ENCODE measurements around the gene CAPN11.
"Not testable (repeated sequence)": the region's sequence is repeated elsewhere in the genome, so short reads cannot be mapped to it uniquely, and the experiment has no call there.

The CAPN11 gene

GRCh38 chr6:44183783-44184182 lies 25.2 kb downstream of the CAPN11 start:
- no peak for DNase-seq

- not testable (repeated sequence) for DNase-seq
Observed at GRCh38 chr6:44185356-44185755, 26.7 kb downstream of the CAPN11 start.

- no peak for DNase-seq
Observed at GRCh38 chr6:44185953-44186634, 27.5 kb downstream of the CAPN11 start.

- DNase-seq, result no peak
Observed at GRCh38 chr6:44186635-44187025, 28.0 kb downstream of the CAPN11 start.

- no peak for DNase-seq
Observed at GRCh38 chr6:44188819-44189218, 30.2 kb downstream of the CAPN11 start.

GRCh38 chr6:44189257-44189656 lies 30.6 kb downstream of the CAPN11 start:
- DNase-seq, result no peak

- DNase-seq, result no peak
Observed at GRCh38 chr6:44190715-44191114, 32.1 kb downstream of the CAPN11 start.

GRCh38 chr6:44192428-44193041 lies 33.9 kb downstream of the CAPN11 start:
- no peak for DNase-seq

GRCh38 chr6:44193307-44193910 lies 34.8 kb downstream of the CAPN11 start:
- DNase-seq, result no peak

- DNase-seq, result no peak
Observed at GRCh38 chr6:44194326-44194725, 35.7 kb downstream of the CAPN11 start.

- DNase-seq, result not testable (repeated sequence)
Observed at GRCh38 chr6:44196351-44196750, 37.7 kb downstream of the CAPN11 start.

GRCh38 chr6:44198684-44199083 lies 40.1 kb downstream of the CAPN11 start:
- no peak for DNase-seq

GRCh38 chr6:44199883-44200282 lies 41.3 kb downstream of the CAPN11 start:
- no peak for DNase-seq

GRCh38 chr6:44201200-44201599 lies 42.6 kb downstream of the CAPN11 start:
- DNase-seq, result no peak

- no peak for DNase-seq
Observed at GRCh38 chr6:44201638-44202303, 43.2 kb downstream of the CAPN11 start.

- no peak for DNase-seq
Observed at GRCh38 chr6:44202332-44202971, 43.8 kb downstream of the CAPN11 start.

- no peak for DNase-seq
Observed at GRCh38 chr6:44202972-44203750, 44.5 kb downstream of the CAPN11 start.

- DNase-seq, result no peak
Observed at GRCh38 chr6:44203955-44204354, 45.3 kb downstream of the CAPN11 start.

- DNase-seq, result no peak
Observed at GRCh38 chr6:44207966-44208365, 49.3 kb downstream of the CAPN11 start.

- DNase-seq, result no peak
Observed at GRCh38 chr6:44211284-44211683, 52.7 kb downstream of the CAPN11 start.

- no peak for DNase-seq
Observed at GRCh38 chr6:44214307-44214706, 55.7 kb downstream of the CAPN11 start.

GRCh38 chr6:44216677-44217331 lies 58.2 kb downstream of the CAPN11 start, which contains the start of gene MYMX:
Gene MYMX, plus strand, starts transcription at chr6:44216926. Its CDS starts 546 bp downstream, at chr6:44217472.
- DNase-seq, result no peak
